Tibial artery (tissue), 4 donors: ENCODE results near the gene PSD.

ENCODE experiments used
- DNase-seq, 2 donors: peaks; one replicate each; pipeline ENCODE4 v3.0.0-alpha.2; 2019
- H3K27ac ChIP-seq, 2 donors: fragments of 200-600 bp; sonication (generic) in 1 of 2; 1 replicate in 1 of 2; 2 replicates in 1 of 2; pipeline ENCODE4 v1.5.1; 2018 to 2019; ENCODE audit warnings: mild to moderate bottlenecking in 1 of 2
- H3K27me3 ChIP-seq, 2 donors: fragments of 200-600 bp; sonication (generic) in 1 of 2; one replicate each; pipeline versions ENCODE4 v1.5.1 to v1.6.0; 2016 to 2019
- H3K36me3 ChIP-seq, 3 donors: fragments of 200-600 bp; sonication (generic) in 2 of 3; one replicate each; pipeline ENCODE4 v1.5.1; 2016 to 2019; ENCODE audit warnings: mild to moderate bottlenecking in 2 of 3
- H3K4me1 ChIP-seq, 4 donors: fragments of 200-600 bp; sonication (generic) in 2 of 4; 1 replicate in 3 of 4; 2 replicates in 1 of 4; pipeline ENCODE4 v1.5.1; 2016 to 2019
- H3K4me3 ChIP-seq, 2 donors: fragments of 200-600 bp; sonication (generic) in 1 of 2; 1 replicate in 1 of 2; 2 replicates in 1 of 2; pipeline ENCODE4 v1.5.1; 2018 to 2019; ENCODE audit warnings: mild to moderate bottlenecking in 2 of 2
- H3K9me3 ChIP-seq, 3 donors: fragments of 200-600 bp; sonication (generic) in 1 of 3; one replicate each; pipeline ENCODE4 v1.5.1; 2016 to 2019
- intact Hi-C: fragments of 100-400 bp; cut with DNase I; formaldehyde crosslinking; loops from one replicate; pipeline ENCODE4 v1.15.0; 2023; ENCODE audit warnings: low total_unique reads
- TF ChIP-seq, protein P1 (sequence below), 2 experiments: fragments of 200-600 bp in 1 of 2; fragments of 450-650 bp in 1 of 2; IDR thresholded peaks; one replicate each; pipeline ENCODE4 v1.5.1; 2017 to 2019; ENCODE audit warnings: antibody characterized with exemption in 2 of 2, mild to moderate bottlenecking in 1 of 2, moderate library complexity in 1 of 2

The PSD gene

GRCh38 chr10:102405108-102405571 lies 13.4 kb downstream of the PSD start:
- DNase-seq = no peak
- H3K27me3 ChIP-seq = peaks cover 0 to 42% of the 10 kb centered on the region in 2 donors
- intact Hi-C loops = no loop called here
- H3K9me3 ChIP-seq = no peaks in the 10 kb centered on the region
- H3K27ac ChIP-seq = no peak overlapping the region
- peaks cover 0 to 17% (median 9%) of the 10 kb centered on the region in 4 donors for H3K4me1 ChIP-seq
- H3K36me3 ChIP-seq = peaks cover 12 to 27% (median 20%) of the 10 kb centered on the region in 3 donors
- H3K4me3 ChIP-seq = no peak overlapping the region
- TF ChIP-seq, protein P1, sequence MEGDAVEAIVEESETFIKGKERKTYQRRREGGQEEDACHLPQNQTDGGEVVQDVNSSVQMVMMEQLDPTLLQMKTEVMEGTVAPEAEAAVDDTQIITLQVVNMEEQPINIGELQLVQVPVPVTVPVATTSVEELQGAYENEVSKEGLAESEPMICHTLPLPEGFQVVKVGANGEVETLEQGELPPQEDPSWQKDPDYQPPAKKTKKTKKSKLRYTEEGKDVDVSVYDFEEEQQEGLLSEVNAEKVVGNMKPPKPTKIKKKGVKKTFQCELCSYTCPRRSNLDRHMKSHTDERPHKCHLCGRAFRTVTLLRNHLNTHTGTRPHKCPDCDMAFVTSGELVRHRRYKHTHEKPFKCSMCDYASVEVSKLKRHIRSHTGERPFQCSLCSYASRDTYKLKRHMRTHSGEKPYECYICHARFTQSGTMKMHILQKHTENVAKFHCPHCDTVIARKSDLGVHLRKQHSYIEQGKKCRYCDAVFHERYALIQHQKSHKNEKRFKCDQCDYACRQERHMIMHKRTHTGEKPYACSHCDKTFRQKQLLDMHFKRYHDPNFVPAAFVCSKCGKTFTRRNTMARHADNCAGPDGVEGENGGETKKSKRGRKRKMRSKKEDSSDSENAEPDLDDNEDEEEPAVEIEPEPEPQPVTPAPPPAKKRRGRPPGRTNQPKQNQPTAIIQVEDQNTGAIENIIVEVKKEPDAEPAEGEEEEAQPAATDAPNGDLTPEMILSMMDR (IDR thresholded peaks at IDR 0.05) = no peak

DNA sequence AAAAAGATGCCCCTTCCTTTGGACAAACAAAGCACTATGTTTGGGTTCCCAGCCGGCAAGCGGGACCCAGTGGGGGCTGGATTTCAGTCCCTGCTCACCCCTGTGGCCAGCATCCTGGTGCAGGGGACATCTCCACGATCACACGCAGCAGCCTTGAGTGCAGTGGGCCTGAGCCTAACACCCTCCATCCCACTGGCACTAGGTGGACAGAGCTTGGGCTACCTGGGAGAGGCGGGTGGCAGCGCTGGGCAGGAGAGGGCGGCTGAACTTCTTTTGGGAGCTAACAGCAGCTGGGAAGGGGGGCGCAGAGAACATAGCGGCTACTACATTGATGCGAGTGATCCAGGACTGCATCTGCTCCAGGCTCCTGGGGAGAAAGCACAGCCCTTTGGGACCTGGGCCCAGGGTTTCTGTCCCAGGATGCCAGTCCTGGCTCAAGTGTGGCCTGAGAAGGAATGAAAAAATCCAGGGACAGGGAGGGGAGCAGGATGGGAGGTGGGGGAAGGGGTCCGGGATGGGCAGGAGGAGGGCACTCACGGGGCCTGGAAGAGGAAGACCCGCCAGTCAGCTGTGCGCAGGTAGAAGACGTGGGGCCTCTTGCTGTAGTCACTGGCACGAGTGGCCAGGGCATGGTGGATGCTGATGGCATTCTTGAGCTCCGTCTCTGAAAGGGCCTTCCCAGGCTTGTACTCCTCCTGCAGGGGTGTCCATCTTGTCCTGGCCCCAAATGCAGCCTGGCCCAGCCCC lies 14.1 kb downstream of the PSD start:
- H3K4me1 ChIP-seq = peaks cover 5 to 18% (median 14%) of the 10 kb centered on the region in 4 donors
- H3K4me3 ChIP-seq = no peak overlapping the region
- TF ChIP-seq, protein P1 (IDR thresholded peaks at IDR 0.05) = no peak
- no peak overlapping the region for H3K27ac ChIP-seq
- no peaks in the 10 kb centered on the region for H3K9me3 ChIP-seq
- no peak for DNase-seq
- H3K27me3 ChIP-seq = peaks cover 0 to 36% of the 10 kb centered on the region in 2 donors
- peaks cover 12 to 27% (median 20%) of the 10 kb centered on the region in 3 donors for H3K36me3 ChIP-seq
- intact Hi-C loops = loop anchor here (5.0 kb wide), 2 partner anchors 73 to 232 kb away; no protein-coding TSS in a partner anchor

GRCh38 chr10:102403115-102403514 lies 15.5 kb downstream of the PSD start:
- no peak overlapping the region for H3K27ac ChIP-seq
- no peaks in the 10 kb centered on the region for H3K9me3 ChIP-seq
- H3K36me3 ChIP-seq = peaks cover 12 to 31% (median 20%) of the 10 kb centered on the region in 3 donors
- intact Hi-C loops = loop anchor here (5.0 kb wide), 2 partner anchors 74 to 231 kb away; no protein-coding TSS in a partner anchor
- peaks cover 5 to 19% (median 11%) of the 10 kb centered on the region in 4 donors for H3K4me1 ChIP-seq
- TF ChIP-seq, protein P1 (IDR thresholded peaks at IDR 0.05) = no peak
- no peak for DNase-seq
- peaks cover 0 to 22% of the 10 kb centered on the region in 2 donors for H3K27me3 ChIP-seq
- H3K4me3 ChIP-seq = no peak overlapping the region

DNA sequence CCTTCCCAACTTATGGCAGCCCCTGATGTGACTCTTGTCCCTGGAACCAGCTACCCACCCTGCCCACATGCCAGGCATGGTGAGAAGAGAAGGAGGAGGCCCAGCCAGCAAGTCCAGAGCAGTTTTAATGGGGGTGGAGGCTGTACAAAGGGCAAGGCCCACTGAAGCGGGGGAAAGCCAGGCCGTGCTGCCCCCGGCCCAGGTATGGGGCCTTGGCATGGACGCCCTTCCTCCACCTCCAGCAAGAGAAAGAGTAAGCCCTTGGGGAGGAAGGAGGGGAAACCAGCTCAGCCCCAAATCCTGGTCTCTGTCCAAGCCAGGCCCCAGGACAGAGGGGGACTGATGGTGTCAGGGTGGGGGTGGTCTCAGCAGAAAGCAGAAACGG lies 16.1 kb downstream of the PSD start:
- DNase-seq = no peak
- TF ChIP-seq, protein P1 (IDR thresholded peaks at IDR 0.05) = no peak
- intact Hi-C loops = loop anchor here (5.0 kb wide), 2 partner anchors 75 to 230 kb away; no protein-coding TSS in a partner anchor
- peaks cover 5 to 21% (median 11%) of the 10 kb centered on the region in 4 donors for H3K4me1 ChIP-seq
- no peaks in the 10 kb centered on the region for H3K9me3 ChIP-seq
- H3K27me3 ChIP-seq = peaks cover 0 to 16% of the 10 kb centered on the region in 2 donors
- H3K4me3 ChIP-seq = no peak overlapping the region
- peaks cover 12 to 37% (median 20%) of the 10 kb centered on the region in 3 donors for H3K36me3 ChIP-seq
- H3K27ac ChIP-seq = no peak overlapping the region

DNA sequence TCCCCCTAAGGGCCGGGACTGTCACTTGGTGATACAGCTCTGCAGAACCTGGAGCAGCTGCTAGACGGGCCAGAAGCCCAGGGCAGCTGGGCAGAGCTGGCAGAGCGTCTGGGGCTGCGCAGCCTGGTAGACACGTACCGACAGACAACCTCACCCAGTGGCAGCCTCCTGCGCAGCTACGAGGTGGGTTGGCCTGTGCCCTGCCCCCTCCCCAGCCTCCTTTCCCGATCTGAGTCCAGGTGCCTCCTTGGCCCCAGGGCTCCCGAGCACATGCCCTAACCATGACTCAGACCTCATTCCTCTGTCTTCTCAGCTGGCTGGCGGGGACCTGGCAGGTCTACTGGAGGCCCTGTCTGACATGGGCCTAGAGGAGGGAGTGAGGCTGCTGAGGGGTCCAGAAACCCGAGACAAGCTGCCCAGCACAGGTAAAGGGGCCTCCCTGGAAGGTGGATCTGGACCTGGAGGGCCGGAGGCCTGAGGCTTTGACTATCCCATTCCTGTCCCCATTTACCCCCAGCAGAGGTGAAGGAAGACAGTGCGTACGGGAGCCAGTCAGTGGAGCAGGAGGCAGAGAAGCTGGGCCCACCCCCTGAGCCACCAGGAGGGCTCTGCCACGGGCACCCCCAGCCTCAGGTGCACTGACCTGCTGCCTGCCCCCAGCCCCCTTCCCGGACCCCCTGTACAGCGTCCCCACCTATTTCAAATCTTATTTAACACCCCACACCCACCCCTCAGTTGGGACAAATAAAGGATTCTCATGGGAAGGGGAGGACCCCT lies 16.7 kb downstream of the PSD start:
- no peak for DNase-seq
- H3K4me1 ChIP-seq = peaks cover 5 to 25% (median 13%) of the 10 kb centered on the region in 4 donors
- TF ChIP-seq, protein P1 (IDR thresholded peaks at IDR 0.05) = no peak
- no peaks in the 10 kb centered on the region for H3K9me3 ChIP-seq
- no peak overlapping the region for H3K4me3 ChIP-seq
- peaks cover 0 to 10% of the 10 kb centered on the region in 2 donors for H3K27me3 ChIP-seq
- intact Hi-C loops = loop anchor here (5.0 kb wide), 2 partner anchors 75 to 230 kb away; no protein-coding TSS in a partner anchor
- H3K36me3 ChIP-seq = peaks cover 12 to 43% (median 20%) of the 10 kb centered on the region in 3 donors
- H3K27ac ChIP-seq = no peak overlapping the region
